LHCN-M2 (cell line): ENCODE data around the gene HELT. TPM values are rescaled to one million over a fixed set of nuclear protein-coding genes. Genes with fewer than 3 reads are reported as not detected.
A peak's percentile ranks its signal among the peaks of the same experiment; 100 is the strongest.

Source experiments
- DNase-seq: peaks from one replicate; pipeline ENCODE4 v3.0.0-alpha.2; 2012; ENCODE audit warnings: low read depth
- total RNA-seq: library from RNA; depleted of rRNA; stranded (reverse); fragments of >200 nt; gene quantifications from 2 replicates; pipeline ENCODE4 v1.2.3, GENCODE V29; 2014

Gene HELT
- total RNA-seq, 1 experiment from 2014 or later, result not detected

GRCh38 chr4:185003596-185004351, 14.5 kb upstream of the HELT start:
- no peak for DNase-seq

DNA sequence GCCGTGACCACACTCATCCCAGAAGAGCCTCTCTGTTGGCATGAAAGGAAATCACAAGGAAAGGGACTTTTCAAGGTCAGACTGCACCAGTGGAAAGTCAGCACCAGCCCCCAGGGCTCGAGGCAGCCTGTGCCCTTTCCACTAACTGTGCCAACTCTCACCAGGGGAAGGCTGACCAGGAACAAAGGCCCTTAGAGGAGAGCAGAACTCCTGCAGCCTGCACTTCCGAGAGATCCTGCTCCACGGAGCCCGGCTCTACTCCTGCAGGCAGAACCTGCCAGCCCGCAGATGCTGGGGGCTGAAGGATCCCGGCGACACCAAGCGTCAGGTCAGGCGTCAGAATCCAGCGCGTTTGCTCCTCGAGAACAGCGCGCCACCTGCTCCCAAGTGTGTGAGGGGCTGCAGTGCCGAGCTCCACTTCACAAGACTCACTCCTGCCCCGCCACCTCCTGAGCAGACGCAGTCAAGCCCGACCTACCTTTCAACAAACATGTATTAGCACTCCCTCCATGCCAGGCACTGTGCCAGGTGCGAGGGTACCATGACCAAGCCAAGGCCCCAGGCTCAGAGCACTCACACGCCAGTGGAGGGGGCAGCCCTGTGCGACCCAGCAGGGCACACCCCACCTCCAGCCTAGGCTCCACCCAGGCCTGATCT, 13.6 kb upstream of the HELT start:
- no peak for DNase-seq

DNA sequence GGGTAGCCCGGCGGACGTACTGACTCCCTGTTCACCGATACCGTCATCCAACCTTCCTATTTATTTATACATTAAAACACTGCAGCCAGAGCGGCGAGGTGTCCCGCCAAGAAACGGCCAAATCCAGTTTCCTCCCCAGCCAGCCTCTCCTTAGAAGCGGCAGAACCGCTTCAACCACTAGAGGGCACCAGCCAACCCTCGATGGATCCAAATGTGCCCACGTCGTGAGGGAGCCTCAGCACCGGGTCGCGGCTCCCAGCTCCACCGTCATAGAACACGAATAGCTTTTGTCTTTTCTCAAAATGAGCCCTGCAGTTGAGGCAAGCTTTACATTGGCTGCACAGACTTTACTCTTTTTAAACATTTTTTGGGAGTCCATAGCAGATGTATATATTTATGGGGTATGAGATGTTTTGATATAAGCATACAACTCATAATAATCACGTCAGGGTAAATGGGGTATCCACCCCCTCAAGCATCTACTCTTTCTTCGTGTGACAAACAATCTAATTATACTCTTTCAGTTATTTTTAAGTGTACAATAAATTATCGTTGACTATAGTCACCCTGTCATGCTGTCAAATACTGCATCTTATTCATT, 13.0 kb upstream of the HELT start:
- peak; percentile 58 for DNase-seq

DNA sequence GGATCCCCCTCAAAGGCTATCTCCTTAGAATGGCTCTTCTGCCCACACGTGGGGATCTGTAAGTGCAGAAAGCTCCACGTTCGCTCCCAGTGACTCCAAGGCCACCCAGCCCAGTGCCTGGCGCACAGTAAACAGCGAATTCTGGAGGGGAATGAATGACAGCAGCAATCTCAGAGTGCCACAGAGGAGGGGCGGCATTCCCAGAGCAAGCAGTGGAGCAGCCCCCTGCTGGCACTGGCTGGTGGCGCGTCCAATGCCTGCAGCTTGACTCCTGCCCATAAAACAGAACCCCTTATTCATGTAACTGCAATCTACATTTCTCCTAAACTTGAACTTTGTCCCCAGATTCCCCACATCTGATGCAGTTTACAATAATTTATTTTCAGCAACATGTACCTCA, 6.9 kb upstream of the HELT start:
- DNase-seq, result no peak

- DNase-seq, result no peak
Observed at GRCh38 chr4:185013417-185014125, 4.7 kb upstream of the HELT start.

GRCh38 chr4:185015108-185015507, 3.2 kb upstream of the HELT start:
- no peak for DNase-seq

- DNase-seq, result no peak
Observed at GRCh38 chr4:185016101-185016940, 2.0 kb upstream of the HELT start.

DNA sequence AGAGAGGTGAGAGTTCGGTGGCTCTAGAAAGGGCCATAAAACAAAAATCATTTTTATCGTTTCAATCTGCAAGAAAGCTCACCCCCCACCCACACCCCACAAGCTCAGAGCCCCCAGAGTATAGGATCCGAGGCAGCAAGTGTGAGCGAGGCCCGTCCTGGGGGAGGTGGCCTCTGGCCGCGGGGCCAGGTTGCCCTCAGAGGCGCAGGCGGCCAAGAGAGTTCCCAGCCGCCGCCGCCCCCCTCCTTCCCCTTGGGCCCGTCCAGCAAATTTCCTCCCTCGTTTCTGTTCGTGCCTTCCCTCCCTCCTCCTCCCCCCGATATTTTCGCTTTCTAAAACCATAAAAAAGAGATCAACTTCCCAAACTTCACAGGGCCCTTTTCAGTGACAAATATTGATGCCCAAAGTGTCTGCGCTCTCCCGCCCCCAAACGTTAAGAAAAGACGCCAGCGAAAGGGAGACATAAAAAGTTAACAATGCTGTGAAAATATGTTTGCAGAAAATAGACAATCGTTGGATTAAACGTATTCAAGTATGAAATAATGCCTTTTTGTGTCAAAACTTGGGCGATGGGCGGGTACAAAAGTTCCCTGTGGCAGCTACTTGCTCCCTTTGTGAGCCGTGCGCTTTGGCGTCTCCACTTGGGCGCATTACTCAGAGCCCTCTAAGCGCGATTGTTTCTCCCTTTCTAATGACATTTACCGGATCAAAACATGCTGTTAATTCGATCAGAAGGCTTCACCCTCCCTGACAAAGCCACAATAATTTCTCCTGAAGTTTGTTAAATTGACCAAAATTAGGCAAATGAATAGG, 1.1 kb upstream of the HELT start:
- DNase-seq, result no peak

GRCh38 chr4:185018834-185019455, 655 bp downstream of the HELT start:
- no peak for DNase-seq

DNA sequence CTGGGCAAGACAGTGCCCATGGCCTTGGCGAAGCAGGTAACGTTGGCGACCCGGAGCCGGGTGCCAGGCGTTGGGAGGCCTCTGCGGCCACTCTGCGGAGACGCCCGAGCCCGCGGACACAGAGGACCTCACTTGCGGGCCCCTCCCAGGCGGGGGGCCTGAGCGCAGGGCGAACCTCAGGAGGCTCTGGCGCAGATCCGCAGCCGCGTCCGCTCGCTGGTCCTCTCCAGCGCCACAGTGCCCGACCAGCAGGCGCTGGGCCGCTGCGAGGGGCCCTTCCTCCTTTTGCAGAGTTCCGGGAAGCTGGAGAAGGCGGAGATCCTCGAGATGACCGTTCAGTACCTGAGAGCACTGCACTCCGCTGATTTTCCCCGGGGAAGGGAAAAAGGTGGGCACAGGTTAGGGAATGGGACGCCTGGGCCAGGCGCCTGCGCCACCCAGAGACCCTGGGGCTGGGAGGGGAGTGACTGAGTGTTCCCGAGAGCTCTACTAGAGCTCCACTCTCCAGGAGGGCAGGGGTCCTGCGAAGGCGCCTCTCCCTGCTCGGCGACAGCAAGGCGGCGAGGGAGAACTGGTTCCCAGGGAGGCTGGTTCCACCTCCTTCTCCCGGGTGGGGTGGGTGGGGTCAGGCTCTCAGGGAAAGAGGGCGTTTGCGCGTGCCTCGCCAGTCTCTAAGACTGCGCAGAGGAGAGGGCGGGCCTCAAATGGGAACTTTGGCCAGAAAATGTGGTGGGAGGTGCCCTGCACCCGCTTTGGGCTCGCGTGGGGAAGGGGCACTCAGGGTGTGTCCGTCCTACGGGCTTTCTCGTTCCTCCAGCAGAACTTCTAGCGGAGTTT, 1.4 kb downstream of the HELT start:
- no peak for DNase-seq

DNA sequence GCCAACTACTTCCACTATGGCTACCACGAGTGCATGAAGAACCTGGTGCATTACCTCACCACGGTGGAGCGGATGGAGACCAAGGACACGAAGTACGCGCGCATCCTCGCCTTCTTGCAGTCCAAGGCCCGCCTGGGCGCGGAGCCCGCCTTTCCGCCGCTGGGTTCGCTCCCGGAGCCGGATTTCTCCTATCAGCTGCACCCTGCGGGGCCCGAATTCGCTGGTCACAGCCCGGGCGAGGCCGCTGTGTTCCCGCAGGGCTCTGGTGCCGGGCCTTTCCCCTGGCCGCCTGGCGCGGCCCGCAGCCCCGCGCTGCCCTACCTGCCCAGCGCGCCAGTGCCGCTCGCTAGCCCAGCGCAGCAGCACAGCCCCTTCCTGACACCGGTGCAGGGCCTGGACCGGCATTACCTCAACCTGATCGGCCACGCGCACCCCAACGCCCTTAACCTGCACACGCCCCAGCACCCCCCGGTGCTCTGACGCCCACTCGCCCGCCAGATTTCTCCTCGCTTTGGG, 2.1 kb downstream of the HELT start:
- no peak for DNase-seq

GRCh38 chr4:185020863-185021761, 2.8 kb downstream of the HELT start:
- DNase-seq, result no peak

DNA sequence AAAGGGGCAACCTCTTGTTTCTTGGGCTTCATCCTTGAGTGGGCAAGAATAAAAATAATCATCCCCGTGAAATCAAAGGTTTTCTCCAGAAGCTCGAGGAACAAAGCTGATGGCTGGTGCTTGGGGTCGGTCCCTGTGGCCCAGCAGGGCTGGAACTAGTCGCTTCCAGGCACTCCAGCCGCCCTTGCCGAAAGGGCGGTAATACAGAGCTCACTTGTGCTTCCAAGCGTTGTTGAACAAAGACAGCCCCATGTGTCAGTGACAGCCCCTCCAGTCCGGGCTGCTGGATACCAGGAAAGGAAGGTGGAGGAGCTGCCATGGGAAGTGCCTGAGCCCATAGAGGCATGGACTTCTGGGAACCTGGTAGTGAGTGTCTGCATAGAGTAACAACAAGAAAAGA, 5.2 kb downstream of the HELT start:
- no peak for DNase-seq

DNA sequence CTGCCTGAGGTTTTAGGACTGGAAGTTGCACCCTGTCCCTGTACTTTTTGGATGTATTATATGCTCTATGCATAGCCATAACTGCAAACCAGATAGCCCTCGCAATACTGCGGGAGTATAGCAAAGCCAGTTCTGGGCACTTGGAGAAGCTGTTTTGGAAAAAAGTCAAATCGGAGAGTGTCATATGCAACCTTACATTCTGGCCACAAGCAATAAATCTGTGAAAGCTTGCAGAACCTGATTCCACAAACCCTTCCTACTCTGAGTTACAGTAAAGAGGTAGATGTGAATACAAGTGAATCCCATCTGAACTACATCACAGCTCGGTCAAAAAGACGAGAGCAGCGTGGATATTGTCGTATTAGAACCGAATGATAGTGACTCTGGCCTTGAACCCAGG, 10.3 kb downstream of the HELT start:
- no peak for DNase-seq

DNA sequence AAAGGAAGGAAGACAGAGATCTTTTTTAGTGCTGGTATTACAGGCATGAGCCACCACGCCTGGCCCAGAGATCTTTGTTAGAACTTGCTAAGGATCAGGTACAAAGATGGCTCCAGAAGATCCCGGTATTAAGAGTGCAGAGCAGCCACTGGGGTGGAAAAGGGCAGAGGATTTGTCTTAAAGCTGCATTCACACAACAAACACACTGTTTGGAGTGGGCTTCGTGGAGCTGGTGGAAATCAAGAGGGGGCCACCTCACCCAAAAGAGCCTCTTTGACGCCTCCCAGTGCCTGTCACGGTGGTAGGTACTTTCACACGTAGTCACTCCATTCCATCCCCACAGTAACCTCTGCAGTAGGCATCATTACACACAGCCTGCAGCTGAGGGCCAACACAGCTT, 13.3 kb downstream of the HELT start:
- no peak for DNase-seq

GRCh38 chr4:185033072-185033471, 14.8 kb downstream of the HELT start:
- no peak for DNase-seq

DNA sequence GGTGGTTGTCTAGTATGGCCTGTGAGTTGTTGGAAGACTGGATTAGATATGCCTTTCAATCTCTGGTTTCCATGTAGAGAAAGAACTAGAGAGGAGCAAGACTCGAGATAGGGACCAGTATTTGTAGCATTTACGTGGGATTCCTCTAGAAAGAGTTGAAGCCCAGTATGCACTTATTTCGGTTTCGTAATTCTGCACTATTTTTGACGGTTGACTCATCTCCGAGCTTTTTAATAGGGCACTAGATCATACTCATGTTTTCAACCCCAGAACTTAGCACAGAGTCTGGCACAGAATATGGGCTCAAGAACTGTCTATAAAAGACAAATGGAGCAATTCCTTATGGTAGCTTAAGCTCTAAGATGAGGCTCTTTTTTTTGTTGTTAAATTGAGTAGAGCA, 15.7 kb downstream of the HELT start:
- DNase-seq, result no peak

- DNase-seq, result no peak
Observed at GRCh38 chr4:185035284-185035683, 17.0 kb downstream of the HELT start.
